Panc1 (cell line): ENCODE measurements around the gene XBP1. TPM values are rescaled to one million over a fixed set of nuclear protein-coding genes. Genes with fewer than 3 reads are reported as not detected.

Experiments
- ATAC-seq: fragments of 200-7000 bp; cut with Tn5 transposase; 2 replicates; pipeline ENCODE4 v1.9.1; 2020; ENCODE audit warnings: mild to moderate bottlenecking, moderate library complexity
- BruUV-seq: library from RNA; stranded (reverse); fragments of 400-500 nt; replicated peaks from 2 replicates; lab custom pipeline; 2021; lab: Mats Ljungman, UMichigan
- CTCF ChIA-PET: fragments of 300-600 bp; sonication (Branson Sonifier 250); formaldehyde crosslinking; loops from one replicate; lab custom pipeline; 2022; ENCODE audit warnings: antibody characterized with exemption; lab: Charles Lee
- POLR2A ChIA-PET: fragments of 300-600 bp; sonication (Branson Sonifier 250); formaldehyde crosslinking; loops from one replicate; lab custom pipeline; 2022; ENCODE audit warnings: antibody characterized with exemption; lab: Charles Lee
- DNase-seq: peaks from one replicate; pipeline ENCODE4 v3.0.0-alpha.2; 2010; ENCODE audit warnings: low read depth, low spot score
- H3K27ac ChIP-seq: 2 replicates; pipeline ENCODE4 v1.5.1; 2011; ENCODE audit warnings: mild to moderate bottlenecking, low read length, inconsistent platforms
- H3K27me3 ChIP-seq: fragments of 200-500 bp; sonication (Bioruptor generic); 2 replicates; pipeline ENCODE4 v1.6.0; 2014; ENCODE audit warnings: low read length, inconsistent platforms; ENCODE audit not compliant: control insufficient read depth, insufficient read depth
- H3K36me3 ChIP-seq: fragments of 200-500 bp; sonication (Bioruptor generic); 2 replicates; pipeline ENCODE4 v1.5.1; 2014; ENCODE audit warnings: inconsistent platforms, mild to moderate bottlenecking, low read length, moderate library complexity; ENCODE audit not compliant: control insufficient read depth, insufficient read depth
- H3K4me1 ChIP-seq: 2 replicates; pipeline ENCODE4 v1.5.1; 2011; ENCODE audit warnings: inconsistent platforms, mild to moderate bottlenecking, low read length, moderate library complexity; ENCODE audit not compliant: control insufficient read depth, insufficient read depth
- H3K4me3 ChIP-seq, 2 experiments: 2 replicates each; pipeline ENCODE4 v1.5.1; 2011 to 2012; ENCODE audit warnings: low read depth in 2 of 2, low read length in 2 of 2, mild to moderate bottlenecking in 2 of 2, inconsistent platforms in 1 of 2, moderate library complexity in 1 of 2
- H3K9me3 ChIP-seq: fragments of 200-500 bp; sonication (Bioruptor generic); 2 replicates; pipeline ENCODE4 v1.5.1; 2014; ENCODE audit warnings: low read depth, mild to moderate bottlenecking, inconsistent platforms, low read length, moderate library complexity; ENCODE audit not compliant: control insufficient read depth, insufficient read depth
- CTCF ChIP-seq: fragments of 450-650 bp; IDR thresholded peaks from 2 replicates; pipeline ENCODE4 v1.5.1; 2017; ENCODE audit warnings: mild to moderate bottlenecking
- POLR2AphosphoS5 ChIP-seq: IDR thresholded peaks from 2 replicates; pipeline ENCODE4 v1.6.1; 2012; ENCODE audit warnings: mild to moderate bottlenecking, low read depth, low read length, moderate library complexity
- REST ChIP-seq, 2 experiments: IDR thresholded peaks; 2 replicates each; pipeline ENCODE4 v1.6.1; 2011 to 2012; ENCODE audit warnings: low read depth in 2 of 2, control low read depth in 1 of 2, low read length in 1 of 2, mild to moderate bottlenecking in 1 of 2, moderate library complexity in 1 of 2; ENCODE audit not compliant: insufficient read depth in 1 of 2
- SIN3A ChIP-seq: IDR thresholded peaks from 2 replicates; pipeline ENCODE4 v1.6.1; 2012; ENCODE audit warnings: low read depth, mild to moderate bottlenecking, low read length, moderate library complexity, borderline replicate concordance; ENCODE audit not compliant: insufficient read depth
- TCF7L2 ChIP-seq: IDR thresholded peaks from 2 replicates; pipeline ENCODE4 v1.6.1; 2011; ENCODE audit warnings: mild to moderate bottlenecking, low read depth, low read length, inconsistent platforms
- in situ Hi-C: cut with HindIII; loops from 2 replicates; pipeline ENCODE4 v1.10.0; 2016; ENCODE audit warnings: low sequenced_read_pairs, low pct_unique_long_range_greater_than_20kb
- intact Hi-C: fragments of 100-400 bp; cut with micrococcal nuclease; formaldehyde crosslinking; loops from one replicate; pipeline ENCODE4 v1.10.0; 2022; ENCODE audit not compliant: unreplicated experiment
- total RNA-seq: library from RNA; stranded (reverse); gene quantifications from one replicate; pipeline ENCODE4 v1.2.1, GENCODE V29; 2021; ENCODE audit not compliant: unreplicated experiment

Gene XBP1
- total RNA-seq, 1 experiment from 2014 or later: 48.8 TPM

GRCh38 chr22:28783786-28784671 lies 16.3 kb downstream of the XBP1 start:
- in situ Hi-C loops (no loop called here), intact Hi-C loops (no loop called here)
- TF ChIP-seq POLR2AphosphoS5 (no peak), CTCF (no peak), SIN3A (no peak), TCF7L2 (no peak), REST (IDR thresholded peaks at IDR 0.05; ENCODE audit: insufficient read depth in 1 of 2, low read depth in 2 of 2, low read length in 1 of 2) (no peak)
- Histone ChIP-seq H3K9me3 (no peaks in the 10 kb centered on the region), H3K4me3 (no peak overlapping the region), H3K27me3 (no peaks in the 10 kb centered on the region), H3K27ac (no peak overlapping the region), H3K36me3 (peaks cover 32% of the 10 kb centered on the region), H3K4me1 (no peaks in the 10 kb centered on the region)
- BruUV-seq: no TSS peak
- no peak for DNase-seq
- CTCF ChIA-PET: no interaction called here
- ATAC-seq: no peak
- POLR2A ChIA-PET: no interaction called here

- intact Hi-C loops (no loop called here), in situ Hi-C loops (no loop called here)
- peaks cover 12% of the 10 kb centered on the region for H3K36me3 ChIP-seq
- no peak overlapping the region for H3K27ac ChIP-seq
- no peak for TF ChIP-seq TCF7L2
- no peak for TF ChIP-seq POLR2AphosphoS5
- no peak for TF ChIP-seq REST (IDR thresholded peaks at IDR 0.05; ENCODE audit: insufficient read depth in 1 of 2, low read depth in 2 of 2, low read length in 1 of 2)
- TF ChIP-seq SIN3A: no peak
- no peak for TF ChIP-seq CTCF
- ChIA-PET CTCF (no interaction called here), POLR2A (interaction anchor here (0.6 kb wide), 1 partner anchor 15 kb away, joined by 4 read pairs; no protein-coding TSS in a partner anchor)
- no peaks in the 10 kb centered on the region for H3K9me3 ChIP-seq
- ATAC-seq (no peak), DNase-seq (no peak)
- BruUV-seq: no TSS peak
- H3K4me3 ChIP-seq: no peak overlapping the region
- no peaks in the 10 kb centered on the region for H3K4me1 ChIP-seq
- no peaks in the 10 kb centered on the region for H3K27me3 ChIP-seq
These were observed 20.1 kb downstream of the XBP1 start for GRCh38 chr22:28780296-28780695.
